GM12878 (cell line): Measurements from ENCODE around the gene CRMP1. TPM values are rescaled to one million over a fixed set of nuclear protein-coding genes. Genes with fewer than 3 reads are reported as not detected.
A peak's percentile ranks its signal among the peaks of the same experiment; 100 is the strongest.

Experiments
- ATAC-seq: fragments of 200-7000 bp; cut with Tn5 transposase; 3 replicates; pipeline ENCODE4 v1.9.1; 2020; ENCODE audit warnings: mild to moderate bottlenecking, moderate library complexity
- BruUV-seq: library from RNA; stranded (reverse); fragments of 400-500 nt; replicated peaks from 2 replicates; lab custom pipeline; 2021; lab: Mats Ljungman, UMichigan
- CTCF ChIA-PET: fragments of 300-600 bp; sonication (Branson Sonifier 250); formaldehyde crosslinking; extraction: SDS; loops from one replicate; lab custom pipeline; 2021; ENCODE audit warnings: inconsistent platforms; lab: Yijun Ruan, JAX
- POLR2A ChIA-PET: fragments of 350-600 bp; formaldehyde crosslinking; extraction: SDS; loops from one replicate; lab custom pipeline; 2021; ENCODE audit warnings: inconsistent platforms; lab: Charles Lee
- RAD21 ChIA-PET: fragments of 300-600 bp; sonication (Branson Sonifier 250); formaldehyde crosslinking; loops from one replicate; lab custom pipeline; 2023; ENCODE audit warnings: antibody characterized with exemption; ENCODE audit not compliant: unreplicated experiment; lab: Charles Lee
- SMC1A ChIA-PET: fragments of 300-600 bp; sonication (Branson Sonifier 250); formaldehyde crosslinking; loops from one replicate; lab custom pipeline; 2023; ENCODE audit not compliant: unreplicated experiment, uncharacterized antibody; lab: Charles Lee
- DNase-seq: peaks from one replicate; pipeline ENCODE4 v3.0.0-alpha.2; 2011; ENCODE audit warnings: low read depth, low spot score
- FAIRE-seq: peaks from 3 replicates; lab custom pipeline; 2011; peaks lifted over from hg19 to GRCh38; lab: Jason Lieb, UNC
- H2AFZ ChIP-seq: 2 replicates; pipeline ENCODE4 v1.6.0; 2011; ENCODE audit warnings: low read depth, low read length, control low read depth; ENCODE audit not compliant: control insufficient read depth
- H3K27ac ChIP-seq: 2 replicates; pipeline ENCODE4 v1.5.1; 2011; ENCODE audit warnings: control low read depth; ENCODE audit not compliant: control insufficient read depth, insufficient read depth
- H3K27me3 ChIP-seq, 2 experiments: replicated peaks in 1 of 2; 2 replicates each; pipeline versions ENCODE4 v1.6.0 to v1.6.1; 2011; ENCODE audit warnings: low read length in 1 of 2; ENCODE audit not compliant: control insufficient read depth in 2 of 2, insufficient read depth in 2 of 2
- H3K36me3 ChIP-seq, 2 experiments: 2 replicates each; pipeline ENCODE4 v1.5.1; 2011; ENCODE audit warnings: low read length in 1 of 2; ENCODE audit not compliant: control insufficient read depth in 2 of 2, insufficient read depth in 2 of 2
- H3K4me1 ChIP-seq: 2 replicates; pipeline ENCODE4 v1.6.1; 2011; ENCODE audit warnings: mild to moderate bottlenecking, low read length, moderate library complexity, mixed read lengths; ENCODE audit not compliant: control insufficient read depth, insufficient read depth
- H3K4me2 ChIP-seq: 2 replicates; pipeline ENCODE4 v1.6.0; 2011; ENCODE audit warnings: control low read depth; ENCODE audit not compliant: control insufficient read depth, insufficient read depth
- H3K4me3 ChIP-seq: fragments of 200-600 bp; sonication (generic); 2 replicates; pipeline ENCODE4 v1.5.1; 2016
- H3K79me2 ChIP-seq: 2 replicates; pipeline ENCODE4 v1.6.0; 2011; ENCODE audit warnings: low read length; ENCODE audit not compliant: control insufficient read depth, insufficient read depth
- H3K9ac ChIP-seq: 2 replicates; pipeline ENCODE4 v1.8.0; 2011; ENCODE audit warnings: low read length, control low read depth, mixed read lengths; ENCODE audit not compliant: control insufficient read depth, insufficient read depth
- H3K9me3 ChIP-seq: replicated peaks from 3 replicates; pipeline ENCODE4 v1.5.1; 2011; ENCODE audit warnings: mild to moderate bottlenecking, low read length; ENCODE audit not compliant: control insufficient read depth, insufficient read depth
- H4K20me1 ChIP-seq: 2 replicates; pipeline ENCODE4 v1.6.0; 2011; ENCODE audit not compliant: control insufficient read depth, insufficient read depth
- BHLHE40 ChIP-seq, 2 experiments: fragments of 450-650 bp in 1 of 2; IDR thresholded peaks; 2 replicates each; pipeline ENCODE4 v1.6.1; 2011 to 2017; ENCODE audit warnings: low read depth in 2 of 2, borderline replicate concordance in 1 of 2, improper control_type of control experiment in 1 of 2, low read length in 1 of 2, mild to moderate bottlenecking in 1 of 2
- EP300 ChIP-seq, 2 experiments: fragments of 150-350 bp in 1 of 2; IDR thresholded peaks; 2 replicates each; pipeline ENCODE4 v1.6.1; 2011 to 2012; ENCODE audit warnings: low read depth in 2 of 2, low read length in 2 of 2, borderline replicate concordance in 1 of 2, improper control_type of control experiment in 1 of 2, inconsistent platforms in 1 of 2; ENCODE audit not compliant: control insufficient read depth in 1 of 2
- JUNB ChIP-seq: IDR thresholded peaks from 2 replicates; pipeline ENCODE4 v1.6.1; 2016; ENCODE audit warnings: antibody characterized with exemption, mild to moderate bottlenecking
- MLLT1 ChIP-seq: fragments of 450-650 bp; IDR thresholded peaks from 2 replicates; pipeline ENCODE4 v1.6.1; 2016; ENCODE audit warnings: mild to moderate bottlenecking
- MYB ChIP-seq: fragments of 150-350 bp; IDR thresholded peaks from 2 replicates; pipeline ENCODE4 v1.6.1; 2014; ENCODE audit warnings: mild to moderate bottlenecking, low read depth, low read length, borderline replicate concordance
- NBN ChIP-seq: fragments of 450-650 bp; IDR thresholded peaks from 2 replicates; pipeline ENCODE4 v1.6.1; 2016
- SIX5 ChIP-seq: IDR thresholded peaks from 2 replicates; pipeline ENCODE4 v1.6.1; 2011; ENCODE audit warnings: mild to moderate bottlenecking, low read depth, low read length, moderate library complexity; ENCODE audit not compliant: severe bottlenecking
- TCF12 ChIP-seq: IDR thresholded peaks from 2 replicates; pipeline ENCODE4 v1.6.1; 2011; ENCODE audit warnings: low read depth, mild to moderate bottlenecking, low read length
- USF2 ChIP-seq: IDR thresholded peaks from 2 replicates; pipeline ENCODE4 v1.6.1; 2011; ENCODE audit warnings: low read depth, low read length, improper control_type of control experiment, borderline replicate concordance
- ZNF207 ChIP-seq: fragments of 450-650 bp; IDR thresholded peaks from 2 replicates; pipeline ENCODE4 v1.6.1; 2014; ENCODE audit warnings: antibody characterized with exemption, mild to moderate bottlenecking, borderline replicate concordance
- WGBS: methylation state at CpG from one replicate; pipeline ENCODE4 v1.1.6; 2016; ENCODE audit warnings: low lambda C conversion rate; ENCODE audit not compliant: insufficient replicate concordance, insufficient coverage; ENCODE audit errors: missing lambda C conversion rate; 5-methylcytosine and 5-hydroxymethylcytosine counted together
- in situ Hi-C: fragments of 300-500 bp; cut with MboI; formaldehyde crosslinking; loops from 9 replicates; pipeline ENCODE4 v1.14.3; 2018; ENCODE audit warnings: mixed read lengths
- intact Hi-C: fragments of 100-400 bp; cut with micrococcal nuclease; formaldehyde crosslinking; loops from one replicate; pipeline ENCODE4 v1.14.2; 2022; ENCODE audit not compliant: unreplicated experiment
- polyA plus RNA-seq, 11 experiments: library from polyadenylated mRNA; depleted of rRNA in 4 of 11; unstranded in 6 of 11; stranded (reverse) in 5 of 11; fragments of >200 nt; fragmentation: Nextera tagmentation in 4 of 11; fragmentation: Illumina TruSeq in 1 of 11; extraction: Ambion mirVana in 4 of 11; extraction: Trizol in 1 of 11; gene quantifications; 1 replicate in 1 of 11; 2 replicates in 10 of 11; pipeline versions ENCODE4 v1.2.1 to v1.2.3, GENCODE V29; 2011 to 2016; ENCODE audit warnings: inconsistent platforms in 2 of 11, missing spikeins in 2 of 11, low read depth in 1 of 11
- total RNA-seq, 4 experiments: library from RNA; depleted of rRNA in 3 of 4; stranded (reverse); fragments of >200 nt in 3 of 4; fragmentation: Illumina TruSeq in 1 of 4; extraction: Trizol in 1 of 4; gene quantifications; 2 replicates each; pipeline versions ENCODE4 v1.2.1 to v1.2.3, GENCODE V29; 2013 to 2021
- TF ChIP-seq, protein P1 (sequence below): fragments of 450-650 bp; IDR thresholded peaks from 2 replicates; pipeline ENCODE4 v1.6.1; 2017; ENCODE audit warnings: antibody characterized with exemption, mild to moderate bottlenecking, moderate library complexity

Gene CRMP1
- total and polyA plus RNA-seq, 10 of the 15 experiments (the other 5 are each of a cell fraction or from before 2014, with no cell fraction given): 0.03 to 1.4 (median 0.12) TPM; not detected in 2

GRCh38 chr4:5823542-5824211 lies 69.2 kb downstream of the CRMP1 start:
- Histone ChIP-seq H3K4me3 (no peak overlapping the region), H3K79me2 (no peaks in the 10 kb centered on the region), H3K4me1 (peaks cover 16% of the 10 kb centered on the region), H3K27ac (no peak overlapping the region), H4K20me1 (no peaks in the 10 kb centered on the region), H2AFZ (no peak overlapping the region), H3K27me3 (no peaks in the 10 kb centered on the region), H3K4me2 (peak overlapping the region; percentile 49), H3K9ac (no peak overlapping the region), H3K36me3 (peaks cover 0 to under 1% of the 10 kb centered on the region in 2 experiments; a peak in 1 of 4 replicates)
- in situ Hi-C loops: no loop called here
- intact Hi-C loops: loop anchor here (10.0 kb wide), 1 partner anchor 151 kb away; no protein-coding TSS in a partner anchor
- FAIRE-seq (no peak), ATAC-seq (peak; percentile 85), DNase-seq (no peak)
- ChIA-PET CTCF (interaction anchor here (1.5 kb wide), 1 partner anchor 783 kb away, joined by 4 read pairs; no protein-coding TSS in a partner anchor), SMC1A (no interaction called here), RAD21 (interaction anchor here (1.1 kb wide), 1 partner anchor 11 kb away, joined by 3 read pairs; no protein-coding TSS in a partner anchor)
- WGBS: 36% methylated on average over 10 of the region's 10 CpGs
- no TSS peak for BruUV-seq
- TF ChIP-seq EP300 (IDR thresholded peaks at IDR 0.05; ENCODE audit: borderline replicate concordance in 1 of 2, control insufficient read depth in 1 of 2, low read depth in 2 of 2, low read length in 2 of 2): no peak
- peak; percentile 60 for TF ChIP-seq JUNB
- no peak for TF ChIP-seq USF2
- TF ChIP-seq ZNF207: no peak
- TF ChIP-seq NBN: no peak
- TF ChIP-seq SIX5: no peak
- no peak for TF ChIP-seq MLLT1
- TF ChIP-seq MYB: no peak
- no peak for TF ChIP-seq BHLHE40 (IDR thresholded peaks at IDR 0.05; ENCODE audit: borderline replicate concordance in 1 of 2, low read depth in 2 of 2, low read length in 1 of 2)
- TF ChIP-seq TCF12: 0 out of 2 replicates have a peak, but pooled peaks have one; percentile 9
- TF ChIP-seq, protein P1, sequence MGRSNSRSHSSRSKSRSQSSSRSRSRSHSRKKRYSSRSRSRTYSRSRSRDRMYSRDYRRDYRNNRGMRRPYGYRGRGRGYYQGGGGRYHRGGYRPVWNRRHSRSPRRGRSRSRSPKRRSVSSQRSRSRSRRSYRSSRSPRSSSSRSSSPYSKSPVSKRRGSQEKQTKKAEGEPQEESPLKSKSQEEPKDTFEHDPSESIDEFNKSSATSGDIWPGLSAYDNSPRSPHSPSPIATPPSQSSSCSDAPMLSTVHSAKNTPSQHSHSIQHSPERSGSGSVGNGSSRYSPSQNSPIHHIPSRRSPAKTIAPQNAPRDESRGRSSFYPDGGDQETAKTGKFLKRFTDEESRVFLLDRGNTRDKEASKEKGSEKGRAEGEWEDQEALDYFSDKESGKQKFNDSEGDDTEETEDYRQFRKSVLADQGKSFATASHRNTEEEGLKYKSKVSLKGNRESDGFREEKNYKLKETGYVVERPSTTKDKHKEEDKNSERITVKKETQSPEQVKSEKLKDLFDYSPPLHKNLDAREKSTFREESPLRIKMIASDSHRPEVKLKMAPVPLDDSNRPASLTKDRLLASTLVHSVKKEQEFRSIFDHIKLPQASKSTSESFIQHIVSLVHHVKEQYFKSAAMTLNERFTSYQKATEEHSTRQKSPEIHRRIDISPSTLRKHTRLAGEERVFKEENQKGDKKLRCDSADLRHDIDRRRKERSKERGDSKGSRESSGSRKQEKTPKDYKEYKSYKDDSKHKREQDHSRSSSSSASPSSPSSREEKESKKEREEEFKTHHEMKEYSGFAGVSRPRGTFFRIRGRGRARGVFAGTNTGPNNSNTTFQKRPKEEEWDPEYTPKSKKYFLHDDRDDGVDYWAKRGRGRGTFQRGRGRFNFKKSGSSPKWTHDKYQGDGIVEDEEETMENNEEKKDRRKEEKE: no peak
- TF ChIP-seq, all 136 proteins: peak for 2
- no peaks in the 10 kb centered on the region for H3K9me3 ChIP-seq
- POLR2A ChIA-PET: no interaction called here
